Activated naive CD8-positive, alpha-beta T cell treated with anti-CD3 and anti-CD28 coated beads, Interleukin-2, amount 10 ng/mL, durations not matched to agents 7 days and 5 days (primary cell): ENCODE results near the gene WDR74. TPM values are rescaled to one million over a fixed set of nuclear protein-coding genes. Genes with fewer than 3 reads are reported as not detected.
A peak's percentile ranks its signal among the peaks of the same experiment; 100 is the strongest.

ENCODE experiments used
- ATAC-seq: fragments of 150-1000 bp; cut with Tn5 transposase; one replicate; pipeline ENCODE4 v1.10.0; 2021; ENCODE audit warnings: low read depth, moderate library complexity
- POLR2A ChIA-PET: fragments of 350-600 bp; sonication (Branson Sonifier 250); formaldehyde crosslinking; loops from one replicate; lab custom pipeline; 2021; ENCODE audit warnings: antibody characterized with exemption; lab: Charles Lee
- DNase-seq: peaks from one replicate; pipeline ENCODE4 v3.0.0; 2021
- H3K27ac Mint-ChIP-seq: one replicate; pipeline ENCODE4 v1.8.0; 2022; ENCODE audit warnings: mild to moderate bottlenecking, mixed read lengths
- H3K27me3 Mint-ChIP-seq: one replicate; pipeline ENCODE4 v1.8.0; 2022; ENCODE audit warnings: mild to moderate bottlenecking, moderate library complexity, mixed read lengths
- H3K36me3 Mint-ChIP-seq: one replicate; pipeline ENCODE4 v1.8.0; 2021; ENCODE audit warnings: mild to moderate bottlenecking, mixed read lengths
- H3K4me1 Mint-ChIP-seq: one replicate; pipeline ENCODE4 v1.8.0; 2021; ENCODE audit warnings: mixed read lengths
- H3K4me3 Mint-ChIP-seq: one replicate; pipeline ENCODE4 v1.8.0; 2022; ENCODE audit warnings: mild to moderate bottlenecking, moderate library complexity, mixed read lengths
- H3K9me3 Mint-ChIP-seq: one replicate; pipeline ENCODE4 v1.8.0; 2021; ENCODE audit warnings: mixed read lengths
- microRNA-seq: library from miRNA; unstranded; fragments of <30 nt; microRNA quantifications from one replicate; pipeline ENCODE4 v1.2.0, GENCODE V29; 2022
- total RNA-seq, 2 experiments: library from RNA; stranded (reverse); gene quantifications; one replicate each; pipeline ENCODE4 v1.2.3, GENCODE V29; 2021

The WDR74 gene
- total RNA-seq, 2 experiments from 2014 or later = 75.2 to 78.0 TPM

GRCh38 chr11:62796281-62796680 lies 43.1 kb downstream of the WDR74 start:
- POLR2A ChIA-PET = interaction anchor here (0.8 to 1.6 kb wide), 3 partner anchors 36 to 59 kb away, joined by 3 to 4 read pairs (median 4); no protein-coding TSS in a partner anchor
- Mint-ChIP-seq H3K27me3 (no peaks in the 10 kb centered on the region), H3K4me3 (no peak overlapping the region), H3K27ac (no peak overlapping the region), H3K36me3 (peaks cover 42% of the 10 kb centered on the region), H3K4me1 (peaks cover 14% of the 10 kb centered on the region), H3K9me3 (no peaks in the 10 kb centered on the region)
- DNase-seq (no peak), ATAC-seq (no peak)

- H3K27me3 Mint-ChIP-seq = no peaks in the 10 kb centered on the region
- H3K9me3 Mint-ChIP-seq = no peaks in the 10 kb centered on the region
- ATAC-seq = no peak
- no peak for DNase-seq
- H3K27ac Mint-ChIP-seq = no peak overlapping the region
- no peak overlapping the region for H3K4me3 Mint-ChIP-seq
- H3K36me3 Mint-ChIP-seq = peaks cover 37% of the 10 kb centered on the region
- POLR2A ChIA-PET = interaction anchor here (0.8 to 2.3 kb wide), 7 partner anchors 10 to 67 kb away, joined by 3 to 11 read pairs (median 7); partner anchors contain the start of genes HNRNPUL2, NXF1, TEX54 and ZBTB3
- H3K4me1 Mint-ChIP-seq = peaks cover 29% of the 10 kb centered on the region
Measured at GRCh38 chr11:62794201-62794775, 45.1 kb downstream of the WDR74 start.

GRCh38 chr11:62792202-62792575 lies 47.2 kb downstream of the WDR74 start:
- peak; percentile 1 for ATAC-seq
- no peaks in the 10 kb centered on the region for H3K9me3 Mint-ChIP-seq
- peaks cover 40% of the 10 kb centered on the region for H3K4me1 Mint-ChIP-seq
- no peaks in the 10 kb centered on the region for H3K27me3 Mint-ChIP-seq
- peak overlapping the region; percentile 97 for H3K27ac Mint-ChIP-seq
- peak overlapping the region; percentile 92 for H3K4me3 Mint-ChIP-seq
- peaks cover 29% of the 10 kb centered on the region for H3K36me3 Mint-ChIP-seq
- DNase-seq = no peak
- POLR2A ChIA-PET = interaction anchor here (0.9 to 9.1 kb wide), 9 partner anchors 9 to 201 kb away, joined by 3 to 247 read pairs (median 4); partner anchors contain the start of genes NXF1, STX5, TUT1 and WDR74

GRCh38 chr11:62791501-62792201 lies 47.7 kb downstream of the WDR74 start, which contains the start of gene TMEM223:
TMEM223 (minus strand) TSS chr11:62792006; CDS start chr11:62791994, 12 bp downstream.
- ATAC-seq (peak; percentile 75), DNase-seq (peak; percentile 94)
- Mint-ChIP-seq H3K27ac (peak within 1 kb of the TSS; percentile 97), H3K36me3 (peaks cover 26% of the 10 kb centered on the region), H3K9me3 (no peaks in the 10 kb centered on the region), H3K4me3 (peak within 1 kb of the TSS; percentile 92), H3K4me1 (peaks cover 40% of the 10 kb centered on the region), H3K27me3 (no peaks in the 10 kb centered on the region)
- POLR2A ChIA-PET = interaction anchor here (0.7 to 9.1 kb wide), 14 partner anchors 9 to 200 kb away, joined by 3 to 247 read pairs (median 4); partner anchors contain the start of genes C11orf98, CSKMT, NXF1 and SLC3A2

- H3K9me3 Mint-ChIP-seq = no peaks in the 10 kb centered on the region
- no peaks in the 10 kb centered on the region for H3K27me3 Mint-ChIP-seq
- H3K27ac Mint-ChIP-seq = peak overlapping the region; percentile 97
- H3K4me1 Mint-ChIP-seq = peaks cover 43% of the 10 kb centered on the region
- H3K36me3 Mint-ChIP-seq = peaks cover 19% of the 10 kb centered on the region
- DNase-seq (no peak), ATAC-seq (no peak)
- POLR2A ChIA-PET = interaction anchor here (1.1 to 9.1 kb wide), 14 partner anchors 11 to 198 kb away, joined by 3 to 247 read pairs (median 8); partner anchors contain the start of genes HNRNPUL2, LBHD1, NXF1 and SLC3A2
- peak overlapping the region; percentile 92 for H3K4me3 Mint-ChIP-seq
Measured at GRCh38 chr11:62789576-62789975, 49.8 kb downstream of the WDR74 start.

GRCh38 chr11:62788991-62789390 lies 50.4 kb downstream of the WDR74 start:
- POLR2A ChIA-PET = interaction anchor here (0.7 to 9.1 kb wide), 15 partner anchors 11 to 869 kb away, joined by 3 to 247 read pairs (median 10); partner anchors contain the start of genes HNRNPUL2, LBHD1, NXF1 and SLC3A2
- H3K27me3 Mint-ChIP-seq = no peaks in the 10 kb centered on the region
- ATAC-seq = no peak
- DNase-seq = no peak
- peaks cover 43% of the 10 kb centered on the region for H3K4me1 Mint-ChIP-seq
- H3K4me3 Mint-ChIP-seq = peak overlapping the region; percentile 92
- H3K27ac Mint-ChIP-seq = peak overlapping the region; percentile 97
- peaks cover 15% of the 10 kb centered on the region for H3K36me3 Mint-ChIP-seq
- H3K9me3 Mint-ChIP-seq = no peaks in the 10 kb centered on the region

GRCh38 chr11:62787005-62787759 lies 52.2 kb downstream of the WDR74 start, which contains the start of gene TMEM179B:
TMEM179B (plus strand) TSS chr11:62787402; CDS start chr11:62787432, 30 bp downstream.
- POLR2A ChIA-PET = interaction anchor here (0.6 to 9.1 kb wide), 37 partner anchors 10 to 213 kb away, joined by 3 to 247 read pairs (median 5); partner anchors contain the start of genes BSCL2, C11orf98, CSKMT and GNG3
- DNase-seq (peak; percentile 93), ATAC-seq (peak; percentile 73)
- Mint-ChIP-seq H3K36me3 (peaks cover 11% of the 10 kb centered on the region), H3K4me3 (peak within 1 kb of the TSS; percentile 92), H3K27ac (peak within 1 kb of the TSS; percentile 97), H3K9me3 (no peaks in the 10 kb centered on the region), H3K4me1 (peaks cover 38% of the 10 kb centered on the region), H3K27me3 (no peaks in the 10 kb centered on the region)

GRCh38 chr11:62786318-62787004 lies 52.9 kb downstream of the WDR74 start:
- POLR2A ChIA-PET = interaction anchor here (0.6 to 9.1 kb wide), 28 partner anchors 10 to 212 kb away, joined by 3 to 247 read pairs (median 10); partner anchors contain the start of genes BSCL2, C11orf98, CSKMT and GNG3
- H3K4me3 Mint-ChIP-seq = peak overlapping the region; percentile 88
- no peaks in the 10 kb centered on the region for H3K9me3 Mint-ChIP-seq
- peak; percentile 92 for DNase-seq
- H3K27ac Mint-ChIP-seq = peak overlapping the region; percentile 88
- peaks cover 34% of the 10 kb centered on the region for H3K4me1 Mint-ChIP-seq
- H3K27me3 Mint-ChIP-seq = no peaks in the 10 kb centered on the region
- H3K36me3 Mint-ChIP-seq = peaks cover 8% of the 10 kb centered on the region
- peak; percentile 66 for ATAC-seq

Small RNAs within 50 kb of the gene (microRNA-seq; reads per million reads assigned to microRNA genes)
- gene MIR6514 (not detected), gene MIR6748 (not detected)

Other genes with a start within 250 kb of the WDR74 start
- gene TUT1, start 248.1 kb downstream of the WDR74 start, total RNA-seq = 10 to 100 TPM; 27.2 to 38.2 TPM
- 100 to 1,000 TPM; 231 to 233 TPM for gene MTA2, start 237.7 kb downstream of the WDR74 start, total RNA-seq
- gene EML3, start 226.8 kb downstream of the WDR74 start, total RNA-seq = 100 to 1,000 TPM; 183 to 185 TPM
- 1 to 10 TPM; 1.4 to 2.4 TPM for gene ROM1, start 226.3 kb downstream of the WDR74 start, total RNA-seq
- 10 to 100 TPM; 76.1 to 87.0 TPM for gene B3GAT3, start 217.6 kb downstream of the WDR74 start, total RNA-seq
- gene GANAB, start 193.0 kb downstream of the WDR74 start, total RNA-seq = 100 to 1,000 TPM; 291 to 300 TPM
- gene INTS5, start 186.3 kb downstream of the WDR74 start, total RNA-seq = 10 to 100 TPM; 30.1 to 30.2 TPM
- 100 to 1,000 TPM in 1 of 2 experiments, 10 to 100 TPM in 1; 99.9 to 104 TPM for gene C11orf98, start 174.4 kb downstream of the WDR74 start, total RNA-seq
- 10 to 100 TPM; 23.3 to 27.3 TPM for gene CSKMT, start 174.3 kb downstream of the WDR74 start, total RNA-seq
- gene UQCC3, start 167.9 kb downstream of the WDR74 start, total RNA-seq = 1 to 10 TPM; 6.7 to 6.8 TPM
- 10 to 100 TPM; 23.5 to 23.6 TPM for gene LBHD1, start 167.3 kb downstream of the WDR74 start, total RNA-seq
- 100 to 1,000 TPM; 135 to 136 TPM for gene UBXN1, start 160.5 kb downstream of the WDR74 start, total RNA-seq
- under 1 TPM; 0.19 to 0.23 TPM for gene LRRN4CL, start 150.1 kb downstream of the WDR74 start, total RNA-seq
- 10 to 100 TPM; 29.9 to 39.4 TPM for gene BSCL2, start 132.2 kb downstream of the WDR74 start, total RNA-seq
- gene GNG3, start 131.9 kb downstream of the WDR74 start, total RNA-seq = not detected
- 10 to 100 TPM; 67.9 to 72.5 TPM for gene HNRNPUL2, start 112.1 kb downstream of the WDR74 start, total RNA-seq
- gene TTC9C, start 111.1 kb downstream of the WDR74 start, total RNA-seq = 10 to 100 TPM; 49.5 to 56.4 TPM
- gene ZBTB3, start 85.4 kb downstream of the WDR74 start, total RNA-seq = 10 to 100 TPM; 14.0 to 17.1 TPM
- 10 to 100 TPM; 79.1 to 84.6 TPM for gene POLR2G, start 78.0 kb downstream of the WDR74 start, total RNA-seq
- 10 to 100 TPM; 20.6 to 22.2 TPM for gene TAF6L, start 68.2 kb downstream of the WDR74 start, total RNA-seq
- 10 to 100 TPM; 48.7 to 52.2 TPM for gene TMEM179B, start 52.2 kb downstream of the WDR74 start, total RNA-seq
- gene TMEM223, start 47.6 kb downstream of the WDR74 start, total RNA-seq = 10 to 100 TPM; 14.0 to 15.2 TPM
- gene NXF1, start 34.1 kb downstream of the WDR74 start, total RNA-seq = 100 to 1,000 TPM; 124 to 131 TPM
- gene STX5, start 7.5 kb downstream of the WDR74 start, total RNA-seq = 10 to 100 TPM; 43.4 to 44.3 TPM
- gene TEX54, start 6.7 kb downstream of the WDR74 start, total RNA-seq = not detected
- gene SLC3A2, start 41.3 kb upstream of the WDR74 start, total RNA-seq = 100 to 1,000 TPM; 222 to 228 TPM
- gene CHRM1, start 81.8 kb upstream of the WDR74 start, total RNA-seq = not detected
- not detected for gene SLC22A6, start 145.4 kb upstream of the WDR74 start, total RNA-seq
- gene SLC22A8, start 176.3 kb upstream of the WDR74 start, total RNA-seq = not detected